Thyroid gland (tissue), 4 donors: ENCODE measurements around the gene GPR156.

Experiments
- CTCF ChIP-seq, 6 experiments: fragments of 200-600 bp in 3 of 6; fragments of 450-650 bp in 3 of 6; sonication (generic) in 3 of 6; IDR thresholded peaks; one replicate each; pipeline ENCODE4 v1.5.1; 2016 to 2019; ENCODE audit warnings: antibody characterized with exemption in 6 of 6, mild to moderate bottlenecking in 2 of 6, inconsistent platforms in 1 of 6, moderate library complexity in 1 of 6
- POLR2A ChIP-seq, 2 donors: fragments of 450-650 bp; IDR thresholded peaks; one replicate each; pipeline ENCODE4 v1.6.1; 2017; ENCODE audit warnings: antibody characterized with exemption in 2 of 2, mild to moderate bottlenecking in 2 of 2, moderate library complexity in 1 of 2

- TF ChIP-seq CTCF (IDR thresholded peaks at IDR 0.05) (no peak), POLR2A (IDR thresholded peaks at IDR 0.05) (no peak)
Observed at GRCh38 chr3:120157681-120158080, 127.3 kb downstream of the GPR156 start.
